Activated T-helper 17 cell treated with anti-CD3 and anti-CD28 coated beads, Interleukin-2, amount 50 U/mL, for 72 hours (primary cell): ENCODE data around the gene MAPRE2. TPM values are rescaled to one million over a fixed set of nuclear protein-coding genes. Genes with fewer than 3 reads are reported as not detected.
"Not testable (repeated sequence)": the region's sequence is repeated elsewhere in the genome, so short reads cannot be mapped to it uniquely, and the experiment has no call there.

ENCODE experiments used
- ATAC-seq: fragments of 150-1000 bp; cut with Tn5 transposase; replicated peaks from 2 replicates; pipeline ENCODE4 v1.10.0; 2021; ENCODE audit warnings: mild to moderate bottlenecking, moderate library complexity
- H3K27ac Mint-ChIP-seq: one replicate; pipeline ENCODE4 v1.8.0; 2022; ENCODE audit warnings: mixed read lengths
- H3K27me3 Mint-ChIP-seq: one replicate; pipeline ENCODE4 v1.8.0; 2022; ENCODE audit warnings: mixed read lengths
- H3K36me3 Mint-ChIP-seq: one replicate; pipeline ENCODE4 v1.8.0; 2022; ENCODE audit warnings: low read depth, mild to moderate bottlenecking, mixed read lengths
- H3K4me1 Mint-ChIP-seq: one replicate; pipeline ENCODE4 v1.8.0; 2022; ENCODE audit warnings: mixed read lengths
- H3K4me3 Mint-ChIP-seq: one replicate; pipeline ENCODE4 v1.8.0; 2022; ENCODE audit warnings: mild to moderate bottlenecking, mixed read lengths
- H3K9me3 Mint-ChIP-seq: one replicate; pipeline ENCODE4 v1.8.0; 2022; ENCODE audit warnings: mixed read lengths
- total RNA-seq, 2 donors: library from RNA; stranded (reverse); gene quantifications; one replicate each; pipeline ENCODE4 v1.2.3, GENCODE V29; 2022

Gene MAPRE2
- total RNA-seq, 2 donors from 2014 or later = 31.6 to 32.5 TPM

DNA sequence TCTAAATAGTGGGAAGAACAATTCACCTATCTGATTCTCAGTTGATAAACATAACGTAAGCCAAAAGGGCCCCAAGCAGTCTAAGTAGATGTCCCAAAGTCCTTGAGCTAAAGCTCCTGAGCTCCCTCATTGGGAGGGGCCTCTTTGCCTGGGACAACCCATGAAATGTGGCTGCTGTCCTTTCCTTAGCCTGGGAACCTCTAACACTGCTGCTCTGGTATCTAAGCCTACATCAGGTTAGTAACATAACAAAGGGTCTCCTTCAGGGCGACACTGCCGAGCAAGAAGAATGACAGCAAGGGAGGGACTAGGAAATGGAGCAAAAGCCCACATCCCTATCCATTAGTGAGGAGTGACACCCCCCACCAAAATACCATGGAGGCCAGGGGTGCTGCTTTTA is 98.3 kb downstream of the MAPRE2 start:
- no peak for ATAC-seq
- Mint-ChIP-seq H3K4me1 (no peaks in the 10 kb centered on the region), H3K9me3 (no peaks in the 10 kb centered on the region)

DNA sequence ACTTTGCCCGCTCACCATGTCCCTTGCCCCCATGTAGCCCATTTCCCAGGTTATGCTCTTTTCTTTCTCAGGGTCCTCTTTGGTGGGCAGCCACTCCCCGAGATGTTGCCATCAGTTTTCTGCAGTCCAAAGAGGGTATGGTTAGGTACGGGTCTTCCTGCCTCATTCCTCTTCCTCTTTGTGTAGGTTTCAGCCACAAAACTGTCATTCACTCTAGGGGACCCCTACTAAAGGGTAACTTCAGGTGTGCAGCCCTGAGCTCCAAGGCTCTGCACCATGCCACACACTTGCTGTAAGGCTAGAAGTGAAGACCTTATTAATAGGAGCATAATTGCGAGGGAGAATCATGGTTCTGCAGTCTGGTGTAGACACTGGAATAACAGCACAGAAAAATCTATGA is 99.9 kb downstream of the MAPRE2 start:
- Mint-ChIP-seq H3K4me1 (no peaks in the 10 kb centered on the region), H3K27me3 (no peaks in the 10 kb centered on the region), H3K27ac (no peak overlapping the region), H3K9me3 (no peaks in the 10 kb centered on the region), H3K36me3 (peaks cover 57% of the 10 kb centered on the region), H3K4me3 (no peak overlapping the region)
- ATAC-seq = no peak

More for the DNA sequence above, 98.3 kb downstream of the MAPRE2 start:
- H3K36me3 Mint-ChIP-seq = peaks cover 72% of the 10 kb centered on the region
- H3K27ac Mint-ChIP-seq = no peak overlapping the region
- no peaks in the 10 kb centered on the region for H3K27me3 Mint-ChIP-seq
- no peak overlapping the region for H3K4me3 Mint-ChIP-seq

- peaks cover 52% of the 10 kb centered on the region for H3K36me3 Mint-ChIP-seq
- ATAC-seq = no peak
- no peaks in the 10 kb centered on the region for H3K4me1 Mint-ChIP-seq
- H3K9me3 Mint-ChIP-seq = no peaks in the 10 kb centered on the region
- peak overlapping the region; percentile 8 for H3K27ac Mint-ChIP-seq
- H3K4me3 Mint-ChIP-seq = no peak overlapping the region
- no peaks in the 10 kb centered on the region for H3K27me3 Mint-ChIP-seq
Measured at GRCh38 chr18:35141567-35142274, 100.5 kb downstream of the MAPRE2 start.

GRCh38 chr18:35142275-35142615 is 101.0 kb downstream of the MAPRE2 start:
- H3K36me3 Mint-ChIP-seq = peaks cover 51% of the 10 kb centered on the region
- no peak for ATAC-seq
- H3K9me3 Mint-ChIP-seq = no peaks in the 10 kb centered on the region
- no peak overlapping the region for H3K4me3 Mint-ChIP-seq
- H3K4me1 Mint-ChIP-seq = no peaks in the 10 kb centered on the region
- H3K27me3 Mint-ChIP-seq = no peaks in the 10 kb centered on the region
- H3K27ac Mint-ChIP-seq = peak overlapping the region; percentile 8

DNA sequence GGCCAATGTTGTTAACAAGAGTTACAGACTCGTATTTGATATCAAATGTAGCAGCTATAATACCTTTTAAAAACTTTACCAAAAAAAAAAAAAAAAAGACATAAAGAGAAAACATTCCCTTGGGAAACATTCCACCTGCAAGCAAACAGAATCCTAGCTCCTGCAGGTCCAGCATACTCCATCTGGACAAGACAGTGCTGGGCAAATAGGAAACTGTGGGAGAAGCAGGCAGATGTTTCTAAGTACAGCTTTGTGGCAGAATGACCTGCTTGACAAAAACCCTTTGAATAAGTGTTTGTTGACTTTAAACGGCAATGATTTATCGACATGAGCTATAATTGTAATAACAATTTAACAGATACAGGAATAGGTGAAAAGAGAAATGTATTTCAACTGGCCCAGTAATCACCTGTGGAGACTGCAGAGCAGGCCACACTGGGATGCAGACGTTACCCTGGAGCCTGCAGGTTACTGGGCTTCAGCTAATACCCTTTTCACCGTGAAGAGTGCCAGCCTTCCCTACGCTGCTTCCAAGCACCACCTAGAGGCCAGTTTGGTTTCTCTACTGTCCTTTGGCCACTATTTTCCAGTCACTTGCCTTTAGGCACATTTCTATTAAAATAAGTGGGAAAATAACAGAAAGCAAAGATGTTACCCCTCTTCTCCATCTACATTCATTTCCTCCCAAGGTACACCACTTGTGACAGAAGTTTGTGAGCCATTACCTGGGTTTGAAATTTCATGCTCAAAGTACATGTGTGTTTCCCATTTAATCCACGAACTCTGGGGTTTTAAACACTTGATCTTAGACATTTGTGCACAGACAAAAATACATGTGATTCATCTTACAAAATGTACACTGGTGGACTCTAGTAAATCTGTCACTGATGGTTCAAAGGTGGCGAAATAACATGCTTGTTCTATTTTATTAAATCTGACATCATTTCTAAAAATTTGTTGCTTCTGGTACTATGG is 102.7 kb downstream of the MAPRE2 start:
- H3K4me1 Mint-ChIP-seq = no peaks in the 10 kb centered on the region
- H3K36me3 Mint-ChIP-seq = peaks cover 41% of the 10 kb centered on the region
- no peak overlapping the region for H3K27ac Mint-ChIP-seq
- ATAC-seq = peak; percentile 38
- H3K9me3 Mint-ChIP-seq = peaks cover 4% of the 10 kb centered on the region
- H3K4me3 Mint-ChIP-seq = no peak overlapping the region
- no peaks in the 10 kb centered on the region for H3K27me3 Mint-ChIP-seq

- Mint-ChIP-seq H3K36me3 (peaks cover 41% of the 10 kb centered on the region), H3K27ac (no peak overlapping the region), H3K4me1 (no peaks in the 10 kb centered on the region), H3K9me3 (peaks cover 8% of the 10 kb centered on the region), H3K27me3 (no peaks in the 10 kb centered on the region), H3K4me3 (no peak overlapping the region)
- ATAC-seq = no peak
Measured at GRCh38 chr18:35144698-35145097, 103.5 kb downstream of the MAPRE2 start.

- peaks cover 12% of the 10 kb centered on the region for H3K36me3 Mint-ChIP-seq
- H3K9me3 Mint-ChIP-seq, ATAC-seq, H3K4me1 Mint-ChIP-seq, H3K27ac Mint-ChIP-seq, H3K4me3 Mint-ChIP-seq, H3K27me3 Mint-ChIP-seq: not testable (repeated sequence)
Measured at GRCh38 chr18:35150195-35150594, 109.0 kb downstream of the MAPRE2 start.

DNA sequence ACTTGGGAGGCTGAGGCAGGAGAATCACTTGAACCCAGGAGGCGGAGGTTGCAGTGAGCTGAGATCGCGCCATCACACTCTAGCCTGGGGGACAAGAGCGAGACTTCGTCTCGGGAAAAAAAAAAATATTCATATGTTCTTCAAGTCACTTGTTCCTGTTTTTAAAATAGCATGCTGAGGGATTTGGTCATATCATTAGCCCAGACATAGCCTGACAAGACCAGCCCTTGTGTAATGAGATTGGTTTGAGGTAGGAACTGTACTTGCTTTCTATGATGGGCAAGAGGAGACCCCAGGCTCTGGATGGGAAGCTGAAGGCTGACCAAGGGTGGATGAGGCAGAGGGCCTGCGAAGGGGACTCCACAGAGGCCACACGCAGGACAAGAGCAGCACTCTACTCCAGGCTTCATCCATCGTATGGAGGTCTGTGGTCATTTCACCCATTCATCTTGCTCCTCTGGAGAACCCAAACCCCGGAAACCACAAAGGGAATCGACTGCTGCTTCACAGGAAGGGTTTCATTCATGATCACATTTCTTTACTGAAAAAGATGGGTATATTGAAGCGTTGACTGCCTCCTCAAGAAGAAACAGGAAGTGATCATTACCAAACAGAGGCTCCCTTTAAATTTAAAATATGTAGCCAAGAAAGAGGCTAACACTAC is 112.5 kb downstream of the MAPRE2 start:
- peaks cover 7% of the 10 kb centered on the region for H3K36me3 Mint-ChIP-seq
- H3K27me3 Mint-ChIP-seq = no peaks in the 10 kb centered on the region
- peak overlapping the region; percentile 61 for H3K27ac Mint-ChIP-seq
- H3K4me3 Mint-ChIP-seq = no peak overlapping the region
- H3K4me1 Mint-ChIP-seq = no peaks in the 10 kb centered on the region
- peak; percentile 42 for ATAC-seq
- H3K9me3 Mint-ChIP-seq = peaks cover 6% of the 10 kb centered on the region

DNA sequence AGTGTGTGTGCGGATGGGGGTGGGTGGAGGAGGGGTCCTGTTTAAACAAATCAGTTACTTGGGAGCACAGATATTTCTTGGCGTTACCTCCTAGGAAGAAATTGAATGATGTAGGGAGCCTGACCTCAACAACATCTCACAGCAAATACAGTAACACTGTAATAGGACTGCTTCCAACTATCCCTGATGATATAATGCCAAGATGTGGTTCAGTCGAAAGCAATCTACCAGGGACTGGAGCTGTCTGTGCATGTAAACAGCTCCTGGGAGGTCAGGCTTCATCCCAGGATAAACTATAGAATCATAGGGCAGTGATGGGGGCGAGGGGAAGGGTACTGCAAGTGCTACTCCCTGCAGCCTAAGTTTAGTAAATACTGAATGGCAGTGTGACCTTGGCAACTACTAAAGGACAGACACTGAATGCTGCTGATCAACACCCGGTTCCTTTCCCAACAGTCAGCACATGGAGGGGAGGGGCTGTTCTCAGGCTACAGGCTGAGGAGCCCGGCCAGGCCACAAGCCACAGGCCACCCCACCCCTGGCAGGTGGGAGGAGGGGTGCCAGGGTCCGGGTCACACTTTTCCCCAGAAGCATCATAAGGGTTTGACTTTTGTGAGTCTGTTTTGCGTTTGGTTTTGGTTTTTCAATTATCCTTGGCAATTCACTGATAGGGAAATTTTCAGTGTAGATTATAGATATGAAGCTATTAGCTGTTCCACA is 114.3 kb downstream of the MAPRE2 start:
- no peak overlapping the region for H3K4me3 Mint-ChIP-seq
- no peaks in the 10 kb centered on the region for H3K36me3 Mint-ChIP-seq
- peaks cover 5% of the 10 kb centered on the region for H3K4me1 Mint-ChIP-seq
- ATAC-seq = no peak
- no peak overlapping the region for H3K27ac Mint-ChIP-seq
- H3K9me3 Mint-ChIP-seq = no peaks in the 10 kb centered on the region
- H3K27me3 Mint-ChIP-seq = no peaks in the 10 kb centered on the region

- Mint-ChIP-seq H3K9me3 (no peaks in the 10 kb centered on the region), H3K36me3 (no peaks in the 10 kb centered on the region), H3K27ac (no peak overlapping the region), H3K4me3 (no peak overlapping the region), H3K4me1 (peaks cover 5% of the 10 kb centered on the region), H3K27me3 (no peaks in the 10 kb centered on the region)
- no peak for ATAC-seq
Measured at GRCh38 chr18:35157181-35157580, 116.0 kb downstream of the MAPRE2 start.

GRCh38 chr18:35158728-35159450 is 117.7 kb downstream of the MAPRE2 start:
- Mint-ChIP-seq H3K4me1 (peaks cover 5% of the 10 kb centered on the region), H3K36me3 (no peaks in the 10 kb centered on the region), H3K9me3 (no peaks in the 10 kb centered on the region), H3K27ac (peak overlapping the region; percentile 20), H3K27me3 (peaks cover under 1% of the 10 kb centered on the region), H3K4me3 (peak overlapping the region; percentile 61)
- peak; percentile 73 for ATAC-seq

DNA sequence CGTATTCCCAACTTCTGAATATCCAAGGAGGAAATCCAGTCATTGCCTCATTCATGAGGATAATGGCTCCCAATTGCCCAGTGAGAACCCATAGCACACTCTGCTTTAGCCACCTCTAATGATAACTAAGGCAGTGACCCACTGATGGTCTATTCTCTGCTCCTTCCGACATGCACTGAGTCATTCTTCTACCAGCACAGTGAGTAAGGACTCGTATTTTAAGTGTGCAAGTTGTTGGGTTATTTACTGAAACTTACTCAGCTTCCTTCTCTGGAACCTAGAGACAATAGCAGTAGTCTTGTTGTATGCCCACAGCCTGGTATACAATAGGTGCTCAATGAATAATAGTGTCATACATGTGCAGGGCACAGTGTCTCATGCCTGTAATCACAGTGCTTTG is 118.6 kb downstream of the MAPRE2 start:
- Mint-ChIP-seq H3K27me3 (peaks cover 4% of the 10 kb centered on the region), H3K4me1 (peaks cover 5% of the 10 kb centered on the region), H3K36me3 (no peaks in the 10 kb centered on the region), H3K4me3 (peak overlapping the region; percentile 61), H3K9me3 (no peaks in the 10 kb centered on the region), H3K27ac (peak overlapping the region; percentile 20)
- peak; percentile 90 for ATAC-seq

DNA sequence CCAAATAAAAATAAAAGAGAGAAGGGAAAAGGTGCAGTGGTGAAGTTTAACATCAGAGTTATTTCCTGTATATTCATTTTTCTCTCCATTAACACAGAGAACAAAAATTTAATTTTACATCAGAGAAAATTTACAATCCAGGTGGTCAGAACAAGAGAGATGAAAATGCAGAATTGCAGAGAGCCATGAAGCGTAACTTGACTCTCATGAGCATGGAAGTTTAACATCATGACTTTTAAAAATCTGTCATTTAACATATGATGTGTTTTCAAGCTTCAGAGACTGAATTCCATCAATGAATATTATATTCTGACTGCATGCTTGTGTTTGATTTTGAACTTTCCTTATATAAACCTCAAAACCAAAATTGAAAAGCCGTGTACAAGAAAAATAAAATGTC is 120.3 kb downstream of the MAPRE2 start:
- Mint-ChIP-seq H3K27ac (no peak overlapping the region), H3K4me3 (no peak overlapping the region), H3K36me3 (no peaks in the 10 kb centered on the region), H3K9me3 (no peaks in the 10 kb centered on the region), H3K27me3 (peaks cover 4% of the 10 kb centered on the region), H3K4me1 (peaks cover 5% of the 10 kb centered on the region)
- no peak for ATAC-seq
